Neural progenitor cell (in vitro differentiated cells): ENCODE results near the gene DISP1. TPM values are rescaled to one million over a fixed set of nuclear protein-coding genes. Genes with fewer than 3 reads are reported as not detected.
A peak's percentile ranks its signal among the peaks of the same experiment; 100 is the strongest.

Source experiments
- DNase-seq: peaks from one replicate; pipeline ENCODE4 v3.0.0-alpha.2; 2016; ENCODE audit warnings: low spot score
- H2AFZ ChIP-seq: fragments of 200-600 bp; sonication (generic); replicated peaks from 2 replicates; pipeline ENCODE4 v1.6.1; 2016; ENCODE audit warnings: antibody characterized with exemption
- H3F3A ChIP-seq: fragments of 200-600 bp; sonication (generic); 2 replicates; pipeline ENCODE4 v1.6.1; 2016; ENCODE audit warnings: antibody characterized with exemption, low read depth
- H3K27ac ChIP-seq: fragments of 200-600 bp; sonication (generic); 2 replicates; pipeline ENCODE4 v1.5.1; 2016; ENCODE audit warnings: mild to moderate bottlenecking
- H3K27me3 ChIP-seq: fragments of 200-600 bp; sonication (generic); 2 replicates; pipeline ENCODE4 v1.6.1; 2016; ENCODE audit warnings: mild to moderate bottlenecking, moderate library complexity
- H3K36me3 ChIP-seq: fragments of 200-600 bp; sonication (generic); 2 replicates; pipeline ENCODE4 v1.5.1; 2016
- H3K4me1 ChIP-seq: fragments of 200-600 bp; sonication (generic); 2 replicates; pipeline ENCODE4 v1.6.1; 2016; ENCODE audit warnings: mixed run types
- H3K4me2 ChIP-seq: fragments of 200-600 bp; sonication (generic); 2 replicates; pipeline ENCODE4 v1.6.1; 2016
- H3K4me3 ChIP-seq: fragments of 200-600 bp; sonication (generic); 2 replicates; pipeline ENCODE4 v1.5.1; 2016
- H3K79me2 ChIP-seq: fragments of 200-600 bp; sonication (generic); 2 replicates; pipeline ENCODE4 v1.6.1; 2016; ENCODE audit warnings: low read depth
- H3K9ac ChIP-seq: fragments of 200-600 bp; sonication (generic); 2 replicates; pipeline ENCODE4 v1.6.1; 2016
- H3K9me3 ChIP-seq: fragments of 200-600 bp; sonication (generic); 2 replicates; pipeline ENCODE4 v1.5.1; 2016; ENCODE audit warnings: low read depth
- H4K20me1 ChIP-seq: fragments of 200-600 bp; sonication (generic); 2 replicates; pipeline ENCODE4 v1.6.1; 2016; ENCODE audit warnings: low read depth
- H3K27ac Mint-ChIP-seq: 3 replicates; pipeline ENCODE4 v1.8.0; 2021; ENCODE audit warnings: mixed read lengths
- H3K27me3 Mint-ChIP-seq: 2 replicates; pipeline ENCODE4 v1.8.0; 2022; ENCODE audit warnings: low read depth, mild to moderate bottlenecking, inconsistent platforms, moderate library complexity, mixed read lengths; ENCODE audit not compliant: insufficient read depth
- H3K36me3 Mint-ChIP-seq: 3 replicates; pipeline ENCODE4 v1.8.0; 2021; ENCODE audit warnings: mixed read lengths
- H3K4me1 Mint-ChIP-seq: 3 replicates; pipeline ENCODE4 v1.8.0; 2021; ENCODE audit warnings: mixed read lengths
- H3K4me3 Mint-ChIP-seq: 3 replicates; pipeline ENCODE4 v1.8.0; 2021; ENCODE audit warnings: mild to moderate bottlenecking, moderate library complexity, mixed read lengths
- H3K9me3 Mint-ChIP-seq: 3 replicates; pipeline ENCODE4 v1.8.0; 2020; ENCODE audit warnings: mixed read lengths
- CTCF ChIP-seq: fragments of 200-600 bp; sonication (generic); IDR thresholded peaks from 2 replicates; pipeline ENCODE4 v1.5.1; 2017; ENCODE audit warnings: antibody characterized with exemption, mild to moderate bottlenecking
- EZH2 ChIP-seq: fragments of 200-600 bp; sonication (generic); IDR thresholded peaks from 2 replicates; pipeline ENCODE4 v1.6.1; 2017; ENCODE audit warnings: antibody characterized with exemption, mild to moderate bottlenecking, moderate library complexity
- EZH2phosphoT487 ChIP-seq: fragments of 200-600 bp; sonication (generic); IDR thresholded peaks from 2 replicates; pipeline ENCODE4 v1.6.1; 2017; ENCODE audit warnings: antibody characterized with exemption
- total RNA-seq: library from RNA; depleted of rRNA; stranded (reverse); fragments of >200 nt; gene quantifications from 2 replicates; pipeline ENCODE4 v1.2.3, GENCODE V29; 2015; ENCODE audit warnings: low replicate concordance

The DISP1 gene
- total RNA-seq, 1 donor from 2014 or later = 6.5 TPM

DNA sequence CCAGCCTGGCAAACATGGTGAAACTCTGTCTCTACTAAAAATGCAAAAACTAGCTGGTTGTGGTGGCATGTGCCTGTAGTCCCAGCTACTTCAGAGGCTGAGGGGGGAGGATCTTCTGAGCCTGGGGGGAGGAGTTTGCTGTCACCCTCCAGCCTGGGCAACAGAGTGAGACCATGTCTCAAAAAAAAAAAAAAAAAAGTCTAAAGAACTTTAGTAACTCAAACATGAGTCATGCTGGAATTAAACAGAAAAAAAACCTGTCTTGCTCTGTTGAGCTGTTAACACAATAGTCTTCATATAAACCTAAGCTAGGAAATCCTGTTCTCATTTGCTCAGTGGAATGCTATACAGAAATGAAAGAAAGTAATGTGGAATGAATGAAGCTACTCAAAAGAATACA lies 16.7 kb upstream of the DISP1 start:
- no peaks in the 10 kb centered on the region for H3K9me3 ChIP-seq
- H3K27me3 Mint-ChIP-seq = peaks cover 2% of the 10 kb centered on the region
- H3K4me2 ChIP-seq = no peak overlapping the region
- H3K27ac Mint-ChIP-seq = no peak overlapping the region
- H2AFZ ChIP-seq = no peak overlapping the region
- no peaks in the 10 kb centered on the region for H3K36me3 ChIP-seq
- no peaks in the 10 kb centered on the region for H4K20me1 ChIP-seq
- H3F3A ChIP-seq = no peaks in the 10 kb centered on the region
- H3K9ac ChIP-seq = no peak overlapping the region
- H3K79me2 ChIP-seq = no peaks in the 10 kb centered on the region
- H3K4me3 Mint-ChIP-seq = no peak overlapping the region
- DNase-seq = no peak
- peaks cover 13% of the 10 kb centered on the region for H3K4me1 Mint-ChIP-seq
- no peaks in the 10 kb centered on the region for H3K4me1 ChIP-seq
- TF ChIP-seq CTCF (no peak), EZH2 (no peak), EZH2phosphoT487 (no peak)
- H3K4me3 ChIP-seq = no peak overlapping the region
- H3K27ac ChIP-seq = no peak overlapping the region
- no peaks in the 10 kb centered on the region for H3K9me3 Mint-ChIP-seq
- H3K27me3 ChIP-seq = no peaks in the 10 kb centered on the region
- no peaks in the 10 kb centered on the region for H3K36me3 Mint-ChIP-seq

DNA sequence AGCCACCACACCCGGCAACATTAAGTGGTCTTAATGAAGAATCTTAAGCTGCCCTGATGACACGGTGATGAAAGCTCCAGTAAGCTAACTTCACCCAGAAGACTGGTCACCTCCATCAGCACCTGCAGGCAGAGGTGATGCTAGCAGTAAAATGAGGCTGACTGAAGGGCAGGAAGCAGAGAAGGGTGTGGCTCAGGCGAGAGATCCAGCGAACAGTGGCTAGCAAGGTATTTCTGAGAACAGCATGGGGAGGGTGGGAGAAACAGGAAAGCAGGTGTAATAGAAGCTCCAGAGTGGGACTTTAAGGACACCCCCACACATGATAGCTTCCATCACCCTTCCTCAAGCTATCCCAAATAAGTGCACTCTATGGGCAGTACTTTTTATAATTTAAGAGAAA lies 15.9 kb upstream of the DISP1 start:
- no peaks in the 10 kb centered on the region for H4K20me1 ChIP-seq
- H3K27me3 Mint-ChIP-seq = peaks cover 2% of the 10 kb centered on the region
- H3K79me2 ChIP-seq = no peaks in the 10 kb centered on the region
- no peak overlapping the region for H3K27ac Mint-ChIP-seq
- H3K27ac ChIP-seq = no peak overlapping the region
- no peaks in the 10 kb centered on the region for H3K9me3 ChIP-seq
- H3K4me1 Mint-ChIP-seq = peaks cover 13% of the 10 kb centered on the region
- no peak overlapping the region for H2AFZ ChIP-seq
- H3K4me2 ChIP-seq = no peak overlapping the region
- H3K36me3 ChIP-seq = no peaks in the 10 kb centered on the region
- no peaks in the 10 kb centered on the region for H3K4me1 ChIP-seq
- TF ChIP-seq EZH2 = no peak
- no peak for TF ChIP-seq CTCF
- no peak for TF ChIP-seq EZH2phosphoT487
- no peaks in the 10 kb centered on the region for H3K36me3 Mint-ChIP-seq
- H3F3A ChIP-seq = no peaks in the 10 kb centered on the region
- no peak for DNase-seq
- peak overlapping the region; percentile 47 for H3K4me3 Mint-ChIP-seq
- no peaks in the 10 kb centered on the region for H3K9me3 Mint-ChIP-seq
- no peak overlapping the region for H3K9ac ChIP-seq
- no peaks in the 10 kb centered on the region for H3K27me3 ChIP-seq
- H3K4me3 ChIP-seq = no peak overlapping the region

- no peaks in the 10 kb centered on the region for H3F3A ChIP-seq
- H3K4me2 ChIP-seq = no peak overlapping the region
- Mint-ChIP-seq H3K4me3 (no peak overlapping the region), H3K36me3 (no peaks in the 10 kb centered on the region), H3K27me3 (peaks cover 2% of the 10 kb centered on the region), H3K4me1 (peaks cover 21% of the 10 kb centered on the region), H3K9me3 (no peaks in the 10 kb centered on the region), H3K27ac (no peak overlapping the region)
- no peaks in the 10 kb centered on the region for H3K27me3 ChIP-seq
- no peak overlapping the region for H3K27ac ChIP-seq
- H3K9me3 ChIP-seq = no peaks in the 10 kb centered on the region
- no peak overlapping the region for H2AFZ ChIP-seq
- H3K9ac ChIP-seq = no peak overlapping the region
- no peaks in the 10 kb centered on the region for H3K79me2 ChIP-seq
- no peak for TF ChIP-seq CTCF
- TF ChIP-seq EZH2 = no peak
- TF ChIP-seq EZH2phosphoT487 = no peak
- no peaks in the 10 kb centered on the region for H3K36me3 ChIP-seq
- no peak overlapping the region for H3K4me3 ChIP-seq
- no peak for DNase-seq
- H4K20me1 ChIP-seq = no peaks in the 10 kb centered on the region
- no peaks in the 10 kb centered on the region for H3K4me1 ChIP-seq
Measured at GRCh38 chr1:222801067-222801466, 13.8 kb upstream of the DISP1 start.

GRCh38 chr1:222811671-222812070 lies 3.2 kb upstream of the DISP1 start:
- Histone ChIP-seq H3K4me3 (no peak overlapping the region), H4K20me1 (no peaks in the 10 kb centered on the region), H3K79me2 (peaks cover 13% of the 10 kb centered on the region), H3K36me3 (no peaks in the 10 kb centered on the region), H3K9me3 (no peaks in the 10 kb centered on the region), H3K9ac (no peak overlapping the region), H3K27ac (no peak overlapping the region), H3F3A (peaks cover 17% of the 10 kb centered on the region), H3K4me1 (peaks cover 15% of the 10 kb centered on the region), H2AFZ (peak overlapping the region; percentile 77), H3K27me3 (peaks cover 8% of the 10 kb centered on the region), H3K4me2 (no peak overlapping the region)
- TF ChIP-seq EZH2 = no peak
- no peak for TF ChIP-seq CTCF
- no peak for TF ChIP-seq EZH2phosphoT487
- no peak overlapping the region for H3K4me3 Mint-ChIP-seq
- DNase-seq = no peak
- peaks cover under 1% of the 10 kb centered on the region for H3K27me3 Mint-ChIP-seq
- no peaks in the 10 kb centered on the region for H3K36me3 Mint-ChIP-seq
- H3K4me1 Mint-ChIP-seq = peaks cover 17% of the 10 kb centered on the region
- no peak overlapping the region for H3K27ac Mint-ChIP-seq
- no peaks in the 10 kb centered on the region for H3K9me3 Mint-ChIP-seq
